Ovary (tissue), 3 donors: ENCODE measurements around the gene PCIF1.

Source experiments
- CTCF ChIP-seq, 3 donors: fragments of 450-650 bp in 2 of 3; fragments of 200-600 bp in 1 of 3; IDR thresholded peaks; one replicate each; pipeline versions ENCODE4 v1.5.1 to v1.8.0; 2016 to 2022; ENCODE audit warnings: antibody characterized with exemption in 3 of 3, mild to moderate bottlenecking in 1 of 3
- POLR2A ChIP-seq: fragments of 450-650 bp; IDR thresholded peaks from one replicate; pipeline ENCODE4 v1.6.1; 2017; ENCODE audit warnings: antibody characterized with exemption, mild to moderate bottlenecking, moderate library complexity
- donor health status: DM: no; HTN: no; CAD: no.

GRCh38 chr20:45934046-45934585, 367 bp upstream of the PCIF1 start:
- no peak for TF ChIP-seq POLR2A
- TF ChIP-seq CTCF (IDR thresholded peaks at IDR 0.05), result no peak
